ENCODE measurements around the gene XG. TPM values are rescaled to one million over a fixed set of nuclear protein-coding genes. Genes with fewer than 3 reads are reported as not detected.
A peak's percentile ranks its signal among the peaks of the same experiment; 100 is the strongest.

The XG gene
- total RNA-seq, 1 donor from 2014 or later: 2.4 TPM

DNA sequence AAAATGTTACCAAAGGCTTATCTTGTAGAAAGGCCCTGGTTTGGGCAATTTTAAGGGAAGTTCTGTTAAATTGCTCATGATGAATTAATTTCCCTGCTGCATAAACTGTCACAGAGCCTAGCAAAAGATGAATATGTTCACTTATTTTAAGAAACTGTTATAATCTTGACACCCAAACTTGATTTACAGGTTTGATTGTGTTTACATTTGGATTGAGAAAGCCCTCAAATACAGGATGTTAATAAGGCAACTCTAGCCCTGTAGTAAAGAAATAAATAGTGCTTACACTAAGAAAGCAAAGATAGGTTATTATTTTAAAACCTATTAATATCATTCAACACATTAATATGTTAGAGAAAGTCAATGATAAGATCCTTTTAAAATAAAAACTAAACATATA lies 95.2 kb downstream of the XG start:
- peaks cover 29% of the 10 kb centered on the region for H3K36me3 Mint-ChIP-seq (ENCODE audit: insufficient read depth)
- peaks cover 7% of the 10 kb centered on the region for H3K9me3 Mint-ChIP-seq (ENCODE audit: low read depth)
- H3K4me1 Mint-ChIP-seq (ENCODE audit: low read depth): peaks cover 6% of the 10 kb centered on the region
- H3K27me3 Mint-ChIP-seq: no peaks in the 10 kb centered on the region
- H3K27ac Mint-ChIP-seq: no peak overlapping the region
- no peak for DNase-seq (ENCODE audit: low spot score, unreplicated experiment)
- no peak for TF ChIP-seq CTCF (IDR thresholded peaks at IDR 0.05; ENCODE audit: unreplicated experiment)
- H3K4me3 Mint-ChIP-seq (ENCODE audit: low read depth): no peak overlapping the region

GRCh38 chrX:2848871-2849301 lies 97.0 kb downstream of the XG start:
- Mint-ChIP-seq H3K4me1 (ENCODE audit: low read depth) (peaks cover 6% of the 10 kb centered on the region), H3K9me3 (ENCODE audit: low read depth) (peaks cover 3% of the 10 kb centered on the region), H3K27ac (peak overlapping the region; percentile 2), H3K27me3 (no peaks in the 10 kb centered on the region), H3K36me3 (ENCODE audit: insufficient read depth) (peaks cover 22% of the 10 kb centered on the region), H3K4me3 (ENCODE audit: low read depth) (no peak overlapping the region)
- no peak for DNase-seq (ENCODE audit: low spot score, unreplicated experiment)
- no peak for TF ChIP-seq CTCF (IDR thresholded peaks at IDR 0.05; ENCODE audit: unreplicated experiment)

DNA sequence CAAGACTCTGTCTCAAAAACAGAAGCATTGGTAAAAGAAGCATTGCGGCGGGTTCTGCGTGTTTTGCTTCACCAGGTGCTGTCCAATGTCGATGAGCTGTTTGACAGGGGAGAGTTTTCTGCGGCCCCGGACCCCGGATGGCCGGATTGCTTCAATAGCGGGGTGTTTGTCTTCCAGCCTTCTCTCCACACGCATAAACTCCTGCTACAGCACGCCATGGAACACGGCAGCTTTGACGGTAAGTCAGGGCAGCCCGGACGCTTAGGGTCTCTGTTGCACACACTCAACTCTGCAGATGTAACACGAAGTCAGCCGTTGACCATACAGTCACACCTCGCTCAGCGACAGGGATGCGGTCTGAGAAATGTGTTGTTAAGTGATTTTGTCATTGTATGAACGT lies 103.1 kb downstream of the XG start:
- Mint-ChIP-seq H3K4me1 (ENCODE audit: low read depth) (no peaks in the 10 kb centered on the region), H3K27ac (no peak overlapping the region), H3K4me3 (ENCODE audit: low read depth) (no peak overlapping the region), H3K27me3 (no peaks in the 10 kb centered on the region), H3K36me3 (ENCODE audit: insufficient read depth) (peaks cover 40% of the 10 kb centered on the region), H3K9me3 (ENCODE audit: low read depth) (no peaks in the 10 kb centered on the region)
- TF ChIP-seq CTCF (IDR thresholded peaks at IDR 0.05; ENCODE audit: unreplicated experiment): no peak
- DNase-seq (ENCODE audit: low spot score, unreplicated experiment): no peak

- Mint-ChIP-seq H3K36me3 (ENCODE audit: insufficient read depth) (peaks cover 40% of the 10 kb centered on the region), H3K4me1 (ENCODE audit: low read depth) (no peaks in the 10 kb centered on the region)
Observed at GRCh38 chrX:2855761-2856160, 103.9 kb downstream of the XG start.

DNA sequence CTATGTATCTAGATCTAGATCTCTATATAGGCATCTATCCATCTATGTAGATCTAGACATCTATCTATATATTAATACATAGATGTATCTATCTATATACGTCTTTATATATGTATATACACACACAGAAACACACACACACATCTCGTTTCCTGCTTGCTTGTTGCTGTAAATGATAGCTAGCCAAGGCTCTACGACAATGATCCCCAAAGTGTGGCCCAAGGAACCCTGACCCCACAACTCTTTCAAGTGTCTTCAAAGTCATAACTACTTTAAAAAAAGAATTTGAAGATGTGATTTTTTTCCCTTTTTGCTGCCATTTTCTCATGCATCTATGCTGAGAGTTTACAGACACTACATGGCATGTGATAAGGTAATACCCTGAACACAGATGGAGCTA lies 105.7 kb downstream of the XG start:
- Mint-ChIP-seq H3K27ac (no peak overlapping the region), H3K4me3 (ENCODE audit: low read depth) (no peak overlapping the region), H3K4me1 (ENCODE audit: low read depth) (no peaks in the 10 kb centered on the region), H3K27me3 (no peaks in the 10 kb centered on the region), H3K9me3 (ENCODE audit: low read depth) (no peaks in the 10 kb centered on the region), H3K36me3 (ENCODE audit: insufficient read depth) (peaks cover 46% of the 10 kb centered on the region)
- DNase-seq (ENCODE audit: low spot score, unreplicated experiment): no peak
- TF ChIP-seq CTCF (IDR thresholded peaks at IDR 0.05; ENCODE audit: unreplicated experiment): no peak

More at GRCh38 chrX:2855761-2856160, 103.9 kb downstream of the XG start:
- DNase-seq (ENCODE audit: low spot score, unreplicated experiment): no peak
- Mint-ChIP-seq H3K4me3 (ENCODE audit: low read depth) (no peak overlapping the region), H3K27me3 (no peaks in the 10 kb centered on the region), H3K27ac (no peak overlapping the region), H3K9me3 (ENCODE audit: low read depth) (no peaks in the 10 kb centered on the region)
- TF ChIP-seq CTCF (IDR thresholded peaks at IDR 0.05; ENCODE audit: unreplicated experiment): no peak
